GM13977 (cell line): ENCODE data around the gene LSP1.

ENCODE experiments used
- DNase-seq: peaks from one replicate; pipeline ENCODE4 v3.0.0; 2012; ENCODE audit warnings: low spot score
- CTCF ChIP-seq: IDR thresholded peaks from 2 replicates; pipeline ENCODE4 v1.5.1; 2012; ENCODE audit warnings: mild to moderate bottlenecking, control low read depth; ENCODE audit not compliant: insufficient read depth; ENCODE audit errors: extremely low read depth, missing control alignments
- in situ Hi-C: fragments of 300-500 bp; cut with MboI; formaldehyde crosslinking; loops from one replicate; pipeline ENCODE4 v1.12.0; 2022; ENCODE audit warnings: low sequenced_read_pairs, low pct_unique_long_range_greater_than_20kb, mixed read lengths, inconsistent platforms; ENCODE audit not compliant: unreplicated experiment

The LSP1 gene

DNA sequence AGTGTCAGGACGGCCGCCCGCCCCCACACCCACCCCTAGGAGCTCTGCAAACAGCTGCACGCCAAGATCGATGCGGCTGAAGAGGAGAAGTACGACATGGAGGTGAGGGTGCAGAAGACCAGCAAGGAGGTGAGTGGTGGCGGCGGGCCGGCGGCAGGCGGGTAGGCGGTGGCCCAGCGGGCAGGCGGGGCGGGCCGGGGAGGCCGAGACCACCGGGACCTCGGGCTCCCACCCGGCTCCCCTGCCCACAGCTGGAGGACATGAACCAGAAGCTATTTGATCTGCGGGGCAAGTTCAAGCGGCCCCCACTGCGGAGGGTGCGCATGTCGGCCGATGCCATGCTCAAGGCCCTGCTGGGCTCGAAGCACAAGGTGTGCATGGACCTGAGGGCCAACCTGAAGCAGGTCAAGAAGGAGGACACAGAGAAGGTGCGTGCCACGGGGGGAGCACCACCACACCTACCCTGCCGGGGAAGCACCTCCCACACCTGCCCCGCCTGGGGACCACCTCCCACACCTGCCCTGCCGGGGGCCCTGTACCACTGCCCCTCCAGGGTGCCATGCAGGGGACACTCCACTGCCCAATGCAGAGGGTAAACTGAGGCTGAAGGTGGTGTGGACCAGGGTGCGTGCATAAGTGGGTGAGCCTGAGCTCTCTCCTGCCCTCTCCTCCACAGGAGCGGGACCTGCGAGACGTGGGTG lies 12.0 kb upstream of the LSP1 start:
- in situ Hi-C loops: no loop called here
- no peak for TF ChIP-seq CTCF
- no peak for DNase-seq

DNA sequence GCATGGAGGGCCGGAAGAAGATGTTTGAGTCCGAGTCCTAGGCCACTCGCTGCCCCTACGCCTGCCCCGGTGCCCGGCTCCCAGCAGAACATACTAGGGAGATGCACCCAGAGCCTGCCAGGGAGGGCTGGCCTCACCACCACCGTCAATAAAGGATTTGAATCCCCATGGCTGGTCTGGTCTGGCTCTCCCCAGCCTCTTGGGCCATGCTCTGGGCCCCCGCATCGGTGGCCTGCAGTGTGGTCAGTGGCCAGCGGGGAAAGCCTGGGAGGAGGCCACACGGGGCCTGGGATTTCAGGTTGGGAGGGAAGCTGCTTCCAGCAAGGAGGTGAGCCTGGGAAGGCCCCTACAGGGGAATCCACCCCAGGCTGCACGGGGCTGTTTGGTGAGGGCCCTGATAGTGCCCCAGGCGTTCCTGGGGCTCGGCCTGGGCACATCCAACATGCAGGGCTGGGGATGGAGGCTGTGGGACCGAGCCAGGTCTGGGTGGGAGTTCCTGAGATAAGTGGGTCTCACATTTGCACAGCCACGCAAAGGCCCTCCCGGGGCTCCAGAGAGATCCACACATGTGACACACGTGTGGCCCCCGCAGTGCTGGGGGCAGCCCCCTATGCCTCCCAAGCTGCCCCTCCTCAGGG lies 11.3 kb upstream of the LSP1 start:
- in situ Hi-C loops: no loop called here
- TF ChIP-seq CTCF: no peak
- no peak for DNase-seq

- DNase-seq: no peak
- TF ChIP-seq CTCF: no peak
- in situ Hi-C loops: no loop called here
Observed at GRCh38 chr11:1842149-1843097, 10.5 kb upstream of the LSP1 start.

- in situ Hi-C loops: no loop called here
- no peak for DNase-seq
- no peak for TF ChIP-seq CTCF
Observed at GRCh38 chr11:1843098-1843473, 9.8 kb upstream of the LSP1 start.

- in situ Hi-C loops: no loop called here
- no peak for DNase-seq
- no peak for TF ChIP-seq CTCF
Observed at GRCh38 chr11:1843796-1844195, 9.1 kb upstream of the LSP1 start.

DNA sequence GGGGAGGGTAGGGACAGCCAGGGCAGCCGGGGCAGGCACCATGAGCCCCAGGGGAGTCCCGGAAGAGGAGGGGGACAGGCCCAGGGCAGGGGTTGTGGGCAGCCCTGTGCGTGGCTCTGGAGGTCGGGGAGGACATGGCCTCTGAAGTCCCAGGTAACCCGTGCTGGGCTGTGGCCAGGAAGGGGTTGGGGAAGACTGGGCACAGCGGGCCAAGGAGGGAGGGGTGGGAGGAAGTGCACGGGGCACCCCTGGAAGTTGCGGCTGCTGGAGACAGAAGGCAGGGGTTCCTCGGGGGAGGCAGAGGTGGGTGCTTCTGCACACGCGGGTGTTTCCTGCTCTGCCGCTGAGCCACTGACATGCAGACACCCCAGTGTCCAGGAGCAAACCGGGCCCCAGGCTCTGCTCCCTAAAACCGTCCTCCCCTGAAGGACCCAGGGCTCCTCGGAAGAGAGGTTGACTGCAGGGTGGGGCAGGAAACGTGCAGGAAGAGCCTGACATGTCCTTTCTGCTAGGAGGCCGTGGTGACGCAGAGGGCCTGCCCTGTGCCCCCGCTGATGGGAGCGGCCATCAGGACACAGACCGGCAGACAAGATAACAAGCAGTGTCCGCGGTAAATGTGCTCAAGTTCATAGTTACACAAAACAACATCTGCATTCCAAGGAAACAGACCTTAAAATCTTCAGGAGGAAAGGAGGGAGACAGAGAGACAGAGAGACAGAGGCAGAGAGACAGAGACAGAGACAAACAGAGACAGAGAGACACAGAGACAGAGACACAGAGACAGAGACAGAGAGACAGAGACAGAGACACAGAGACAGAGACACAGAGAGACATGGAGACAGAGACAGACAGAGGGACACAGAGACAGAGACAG lies 8.4 kb upstream of the LSP1 start:
- TF ChIP-seq CTCF: no peak
- in situ Hi-C loops: no loop called here
- no peak for DNase-seq
